AG08396 (cell line): ENCODE data around the gene SETBP1.
"Not testable (repeated sequence)": the region's sequence is repeated elsewhere in the genome, so short reads cannot be mapped to it uniquely, and the experiment has no call there.

ENCODE experiments used
- DNase-seq: peaks from one replicate; pipeline ENCODE4 v3.0.0; 2012; ENCODE audit warnings: low spot score, mixed read lengths

Gene SETBP1

DNA sequence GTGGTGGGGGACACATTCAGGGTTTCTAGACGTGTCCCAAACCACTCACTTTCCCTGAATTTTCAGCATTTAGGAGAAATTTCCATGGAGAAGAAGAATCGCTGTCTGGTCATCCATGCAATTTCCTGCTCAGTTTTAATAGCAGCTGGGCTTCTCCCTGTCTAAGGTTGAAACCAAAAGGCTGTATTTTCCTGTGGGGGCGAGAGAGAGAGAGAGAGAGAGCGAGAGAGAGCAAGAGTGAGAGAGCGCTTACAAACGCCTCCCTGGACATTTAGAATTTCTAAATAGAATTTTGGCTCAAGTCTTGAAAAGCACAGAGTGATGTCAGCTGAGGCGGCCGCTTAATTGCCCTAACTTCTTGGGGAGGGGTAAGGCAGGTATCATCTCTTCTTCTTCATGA is 110.8 kb downstream of the SETBP1 start:
- DNase-seq: no peak

DNA sequence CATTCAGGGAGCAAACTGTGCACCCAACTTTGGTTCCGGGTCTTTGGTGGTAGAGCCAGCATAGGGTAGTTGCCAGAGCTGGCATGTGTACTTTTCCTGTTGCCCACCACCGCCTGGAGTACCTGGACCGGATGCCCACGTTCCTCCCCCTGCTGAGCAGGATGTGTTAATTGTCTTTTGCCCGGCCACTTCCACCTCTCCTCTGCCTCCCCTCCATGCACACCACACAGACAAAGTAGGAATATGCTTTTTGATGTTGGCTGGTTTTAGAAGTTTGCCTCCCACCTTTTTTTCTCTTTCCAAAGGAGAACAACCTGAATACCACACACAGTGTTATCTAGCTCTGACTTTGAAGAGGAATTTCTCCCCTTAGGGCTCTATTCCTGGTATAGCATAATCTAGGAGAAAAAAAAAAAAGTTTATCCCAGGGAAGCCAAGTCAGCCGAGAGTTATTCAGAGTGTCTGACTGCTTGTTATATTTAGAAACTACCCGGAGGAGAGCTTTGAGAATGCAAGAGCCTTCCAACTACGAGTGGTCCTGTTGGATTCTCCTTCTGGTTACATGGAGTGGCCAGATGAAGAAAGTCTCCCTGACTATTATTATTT is 111.9 kb downstream of the SETBP1 start:
- peak; percentile 21 for DNase-seq

DNA sequence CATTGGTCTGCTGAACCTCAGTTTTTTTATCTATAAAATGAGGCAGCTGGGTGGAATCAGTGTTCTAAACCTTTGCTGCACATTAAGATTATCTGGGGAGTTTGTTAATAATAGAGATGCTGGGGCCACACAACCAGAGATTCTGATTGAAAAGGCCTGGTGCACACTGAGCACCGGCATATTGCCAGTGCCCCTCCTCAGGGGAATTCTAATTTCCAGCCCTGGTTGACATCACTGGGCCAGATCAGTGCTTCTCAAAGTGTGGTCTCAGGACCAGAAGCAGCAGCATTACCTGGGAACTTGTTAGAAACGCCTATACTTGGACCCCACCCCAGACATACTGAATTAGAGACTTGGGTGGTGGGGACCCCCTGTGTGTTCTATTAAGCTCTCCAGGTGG is 112.5 kb downstream of the SETBP1 start:
- DNase-seq: no peak

DNA sequence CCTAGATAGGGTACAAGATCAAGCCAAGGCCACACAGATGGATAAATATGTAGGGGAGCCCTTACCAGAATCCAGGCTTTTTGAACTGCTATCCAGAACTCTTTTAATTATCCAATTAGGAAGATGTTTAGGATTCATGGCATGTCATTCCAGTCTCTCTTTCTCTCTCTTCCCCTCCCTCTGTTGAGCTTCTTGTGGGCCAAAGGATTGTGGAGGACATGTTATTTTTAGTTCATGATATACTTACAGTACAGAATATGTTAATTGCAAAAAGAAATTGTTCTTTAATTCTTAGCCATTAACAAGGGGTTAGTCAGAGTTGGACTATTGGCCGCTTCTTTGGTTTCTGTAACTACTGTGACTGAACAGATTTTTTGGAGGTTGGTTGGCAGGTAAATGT is 113.0 kb downstream of the SETBP1 start:
- no peak for DNase-seq

DNA sequence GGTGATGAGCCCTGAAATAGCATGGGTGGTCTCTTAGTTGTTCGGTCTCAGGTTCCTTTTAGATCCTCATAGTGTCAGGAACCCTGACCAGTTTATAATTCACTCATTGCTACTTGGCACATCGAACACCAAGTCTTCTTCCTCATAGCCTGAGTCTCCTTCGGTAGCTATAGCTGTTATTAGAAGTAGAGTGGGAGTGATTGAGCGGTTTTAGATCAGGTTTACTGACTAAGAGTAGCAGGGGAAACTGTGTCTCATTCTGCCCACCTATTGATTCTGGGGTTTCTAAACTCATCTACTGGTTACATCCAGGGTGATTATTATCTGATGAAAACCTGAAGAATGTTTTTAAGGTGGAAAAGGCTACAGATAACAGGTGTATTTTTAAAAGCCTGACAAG is 114.6 kb downstream of the SETBP1 start:
- DNase-seq: no peak

DNA sequence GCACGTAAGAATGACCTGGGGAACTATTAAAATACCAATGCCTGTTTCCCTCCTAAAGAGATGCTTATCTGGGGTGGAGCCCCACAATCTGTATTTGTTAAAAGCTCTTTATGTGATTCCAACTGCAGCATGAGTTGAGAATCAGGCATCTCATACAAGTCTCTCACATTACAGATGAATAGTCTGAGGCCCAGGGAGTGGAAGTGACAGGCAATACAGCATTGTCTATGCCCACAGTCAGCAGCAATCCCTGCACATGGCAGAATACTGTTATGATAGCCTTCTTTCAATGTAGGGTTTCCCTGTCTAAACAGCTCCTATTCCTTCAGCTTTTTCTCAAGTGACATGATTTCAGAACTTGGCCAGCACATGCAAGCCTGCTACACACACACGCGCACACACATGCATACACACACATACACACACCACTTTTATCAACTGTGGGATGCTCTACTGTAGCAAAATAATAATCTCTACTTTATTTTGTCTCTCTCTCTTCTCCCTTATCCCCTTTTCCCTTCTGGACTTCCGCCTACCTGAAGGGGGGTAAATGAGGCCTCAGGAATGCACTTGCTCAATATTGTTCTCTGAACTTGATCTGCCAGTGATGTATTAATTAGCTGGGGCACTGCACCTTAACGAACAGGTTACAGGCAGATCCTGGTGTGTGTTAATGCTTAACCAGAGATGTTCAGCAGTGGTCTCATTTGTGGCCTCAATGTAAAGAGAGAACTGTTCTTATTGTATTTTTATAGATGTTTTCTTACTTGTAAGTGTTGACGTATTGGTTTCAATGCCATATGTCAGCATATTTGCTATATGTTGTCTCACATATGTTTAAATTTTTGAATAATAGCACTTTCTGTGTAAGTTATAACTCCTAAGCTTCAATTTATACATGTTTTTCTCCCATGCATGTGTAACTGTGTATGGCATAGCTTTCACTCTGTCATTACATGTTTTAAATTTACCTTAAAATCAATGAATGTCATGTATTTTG is 116.0 kb downstream of the SETBP1 start:
- DNase-seq: no peak

DNA sequence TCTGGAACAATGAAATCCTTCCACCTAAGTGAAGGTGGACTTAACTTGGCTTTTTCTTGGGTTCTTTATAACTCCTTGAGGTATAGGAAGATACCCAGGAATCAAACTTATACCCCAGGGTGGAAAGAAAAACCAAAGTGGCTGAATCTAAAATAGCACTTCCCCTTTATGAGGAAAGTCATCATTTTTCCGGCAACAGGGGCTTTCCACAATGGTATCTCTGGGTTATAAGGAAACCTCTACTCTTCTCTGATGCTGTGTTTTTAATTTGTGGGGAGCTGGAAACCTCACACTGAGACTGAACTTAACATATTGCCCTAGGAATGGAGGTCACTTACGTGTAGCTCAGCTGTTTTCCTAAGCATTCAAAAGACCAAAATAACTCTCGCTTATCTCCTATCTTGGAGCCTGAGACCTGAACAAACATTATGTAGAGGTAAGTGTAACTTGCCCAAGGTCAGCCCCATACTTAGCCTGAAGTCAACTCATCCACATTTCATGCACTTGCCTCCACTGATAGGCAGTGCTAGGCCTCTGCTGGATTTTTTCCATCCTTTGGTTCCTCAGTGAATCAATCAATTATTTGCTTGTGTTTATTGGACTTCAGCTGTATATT is 117.9 kb downstream of the SETBP1 start:
- no peak for DNase-seq

DNA sequence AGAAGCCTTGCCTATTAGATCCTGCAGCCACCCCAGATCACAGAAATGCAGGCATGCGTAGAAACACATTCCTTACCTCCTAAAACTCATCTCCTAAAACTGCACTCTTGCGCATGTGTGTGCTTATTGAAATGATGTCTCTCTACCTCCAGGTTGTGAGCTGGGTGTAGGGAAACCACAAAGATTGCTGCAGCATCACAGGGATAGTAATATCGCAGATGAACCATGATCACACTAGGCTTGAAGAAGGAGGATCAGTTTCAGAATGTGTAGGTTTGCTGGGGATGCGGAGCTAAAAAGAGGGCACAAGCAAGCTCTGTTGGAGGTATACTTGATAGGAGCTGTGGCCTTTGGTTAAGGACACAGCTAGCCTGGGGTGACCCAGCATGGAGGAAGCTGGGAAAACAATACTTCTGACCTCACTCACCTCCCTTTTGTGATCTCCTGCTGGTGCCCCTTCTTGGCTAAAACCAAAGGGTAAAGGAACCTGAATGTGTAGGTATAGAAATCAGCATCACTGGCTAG is 118.8 kb downstream of the SETBP1 start:
- DNase-seq: no peak

DNA sequence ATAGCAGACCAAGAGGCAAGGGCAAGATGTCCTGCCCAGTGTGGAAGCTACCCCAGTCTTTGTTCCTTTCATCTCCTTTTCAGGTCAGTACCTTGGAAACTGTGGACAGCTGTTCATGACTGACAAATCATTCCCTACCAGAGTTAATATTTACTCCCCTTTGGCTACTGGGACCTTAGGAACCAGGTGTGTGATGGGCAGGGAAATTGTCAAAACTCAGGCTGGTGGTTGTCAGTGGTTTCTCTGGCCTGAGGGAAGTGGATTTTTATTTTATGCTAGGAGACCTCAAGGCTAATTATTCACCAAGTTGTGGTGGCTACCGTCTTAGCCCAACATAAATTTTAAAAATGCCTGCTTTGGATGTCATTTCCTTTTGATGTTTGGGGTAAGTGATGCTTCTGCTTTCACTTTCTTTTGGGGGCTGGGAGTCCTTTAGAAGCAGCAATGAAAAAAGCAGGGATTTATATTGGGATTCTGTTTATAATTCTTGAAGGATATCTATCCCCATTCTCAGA is 119.3 kb downstream of the SETBP1 start:
- no peak for DNase-seq

DNA sequence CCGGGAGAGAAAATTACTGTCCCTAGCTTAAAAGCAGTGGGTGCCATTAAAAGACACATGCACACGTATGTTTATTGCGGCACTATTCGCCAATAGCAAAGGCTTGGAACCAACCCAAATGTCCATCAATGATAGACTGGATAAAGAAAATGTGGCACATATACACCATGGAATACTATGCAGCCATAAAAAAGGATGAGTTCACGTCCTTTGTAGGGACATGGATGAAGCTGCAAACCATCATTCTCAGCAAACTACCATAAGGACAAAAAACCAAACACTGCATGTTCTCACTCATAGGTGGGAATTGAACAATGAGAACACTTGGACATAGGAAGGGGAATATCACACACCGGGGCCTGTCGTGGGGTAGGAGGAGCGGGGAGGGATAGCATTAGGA is 120.1 kb downstream of the SETBP1 start:
- not testable (repeated sequence) for DNase-seq

DNA sequence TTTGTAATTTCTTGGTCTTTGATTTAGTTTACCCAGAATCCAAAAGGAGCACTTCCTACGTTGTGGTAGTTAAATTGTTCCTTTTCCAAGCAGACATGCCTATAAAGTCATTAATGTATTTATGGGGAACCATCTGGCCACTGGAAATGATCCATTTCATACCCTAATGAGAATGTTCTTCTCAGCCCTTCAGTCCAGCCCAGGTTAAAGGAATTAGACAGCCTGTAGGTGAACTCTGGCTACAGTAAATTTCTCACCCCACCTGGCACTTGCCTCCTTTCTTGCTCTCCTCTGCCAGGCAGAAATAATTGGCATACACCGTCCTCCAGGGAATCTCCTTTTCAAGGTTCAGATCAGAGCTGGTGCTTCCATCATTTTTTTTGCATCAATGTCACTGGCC is 121.1 kb downstream of the SETBP1 start:
- DNase-seq: no peak

DNA sequence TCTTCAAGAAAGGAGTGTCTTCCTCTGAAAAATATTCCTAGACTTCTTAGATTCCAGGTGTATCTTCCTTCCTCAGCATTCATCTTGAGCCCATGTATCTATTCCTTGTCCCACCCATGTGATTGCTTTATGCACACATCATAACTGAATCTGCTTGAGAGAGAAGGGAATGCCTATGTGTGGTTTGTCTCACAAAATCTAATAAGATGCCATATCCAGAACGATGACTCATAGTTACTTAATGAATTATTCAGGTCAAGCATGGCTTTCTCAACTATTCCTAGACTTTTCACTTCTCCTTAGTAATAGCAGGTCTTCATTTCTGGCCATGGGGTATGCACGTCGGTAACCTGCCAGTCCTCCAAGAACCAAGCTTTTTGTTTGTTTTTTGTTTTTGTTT is 121.8 kb downstream of the SETBP1 start:
- no peak for DNase-seq

DNA sequence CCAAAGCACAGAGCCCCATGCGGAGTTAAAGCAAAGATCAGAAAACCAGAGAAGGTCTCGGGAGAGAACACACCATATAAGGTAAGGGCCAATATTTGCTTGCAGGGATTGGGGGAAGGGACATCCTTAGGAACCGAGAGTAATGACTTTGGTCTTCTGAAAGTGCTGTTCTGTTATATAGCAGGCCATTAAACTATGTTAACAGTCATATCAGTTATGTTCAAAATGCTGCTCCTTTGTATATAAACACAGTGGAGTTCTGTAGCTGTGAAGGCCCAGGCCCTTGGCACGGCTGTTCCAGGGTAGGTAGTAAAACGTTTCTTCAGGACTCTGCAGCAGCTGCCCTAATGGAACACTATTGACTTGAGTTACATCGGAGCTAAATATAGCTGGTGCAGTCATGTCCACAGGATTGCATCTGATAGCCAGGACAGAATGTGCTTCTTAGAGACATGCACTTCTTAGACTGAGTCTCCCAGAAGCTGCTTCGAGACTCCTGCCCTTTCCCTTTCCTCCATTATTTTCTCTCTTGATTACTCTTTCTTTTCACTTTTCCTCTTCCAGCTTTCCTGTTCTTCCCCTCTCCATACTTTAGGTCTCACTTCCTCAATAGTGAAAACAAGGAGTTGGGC is 122.4 kb downstream of the SETBP1 start:
- DNase-seq: peak; percentile 47

DNA sequence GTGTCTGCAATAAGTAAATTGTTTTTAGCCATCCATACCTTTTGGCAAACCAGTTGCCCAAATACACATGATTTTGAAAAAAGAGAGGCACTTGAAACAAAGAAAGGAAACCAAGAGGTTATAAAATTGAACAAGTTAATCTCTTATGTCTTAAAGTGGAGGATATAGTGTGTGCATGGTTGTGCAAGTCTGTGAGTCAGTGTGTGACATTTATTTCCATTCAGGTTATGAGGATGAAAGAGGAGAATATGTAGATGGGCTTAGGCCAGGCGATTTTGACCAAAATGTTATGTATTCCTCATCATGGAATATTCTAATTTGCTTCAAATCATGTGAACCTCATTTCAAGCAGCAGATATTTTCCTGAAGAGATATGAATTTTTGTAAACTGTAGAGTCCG is 123.3 kb downstream of the SETBP1 start:
- no peak for DNase-seq

DNA sequence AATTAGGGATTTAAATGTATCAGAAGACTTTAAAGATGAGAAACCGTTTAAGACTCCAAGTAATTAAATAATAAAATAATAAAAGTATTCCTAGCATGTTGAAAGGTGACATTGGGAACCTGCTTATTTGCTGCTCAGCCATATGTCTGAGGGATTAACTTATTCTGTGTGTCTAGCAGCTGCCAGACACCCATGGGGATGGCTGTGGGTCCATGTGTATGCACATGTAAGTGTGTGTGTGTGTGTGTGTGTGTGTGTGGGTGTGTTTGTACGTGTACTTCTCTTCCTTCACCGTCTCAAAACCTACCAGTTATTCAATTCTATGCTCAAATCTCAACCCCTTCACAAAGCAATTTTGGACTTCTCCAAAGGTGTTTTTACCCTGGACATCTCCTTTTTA is 124.5 kb downstream of the SETBP1 start:
- DNase-seq: no peak

DNA sequence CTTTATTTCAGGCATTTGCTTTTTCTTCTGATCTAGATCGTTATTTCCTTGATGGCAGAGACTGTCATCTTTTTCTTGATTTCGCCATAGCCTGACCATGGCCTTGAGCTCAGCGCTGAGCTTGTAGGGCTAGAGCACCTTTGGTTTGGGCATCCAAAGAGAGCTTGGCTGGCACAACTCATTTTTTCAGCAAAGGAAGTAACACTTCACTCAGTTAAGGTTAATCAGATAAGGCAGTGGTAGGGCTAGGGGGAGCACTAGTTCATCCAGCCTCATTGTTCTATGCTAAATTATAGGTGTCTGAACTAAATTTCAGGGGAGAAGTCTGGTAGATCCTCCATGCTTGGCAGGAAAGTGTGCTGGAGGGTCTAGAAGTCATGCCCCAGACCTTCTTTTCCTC is 125.0 kb downstream of the SETBP1 start:
- DNase-seq: no peak

DNA sequence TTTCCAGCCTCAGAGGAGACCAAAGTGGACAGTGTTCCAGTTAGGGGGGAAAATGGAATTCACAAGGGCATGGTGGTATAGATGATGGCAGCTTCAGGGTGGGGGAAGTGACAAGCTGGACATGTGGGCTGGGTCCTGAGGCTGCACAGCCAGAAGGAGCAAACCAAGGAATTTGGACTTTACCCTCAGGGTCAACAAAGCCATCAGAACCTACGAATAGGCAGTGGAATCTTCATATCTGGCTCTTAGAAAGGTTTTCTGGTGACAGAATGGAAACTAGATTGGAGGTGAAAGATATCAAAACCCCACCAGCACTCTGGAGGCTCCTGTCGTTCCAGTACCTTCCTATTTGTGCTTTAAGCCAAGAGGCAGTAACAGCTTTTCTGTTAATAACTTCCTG is 127.1 kb downstream of the SETBP1 start:
- no peak for DNase-seq

DNA sequence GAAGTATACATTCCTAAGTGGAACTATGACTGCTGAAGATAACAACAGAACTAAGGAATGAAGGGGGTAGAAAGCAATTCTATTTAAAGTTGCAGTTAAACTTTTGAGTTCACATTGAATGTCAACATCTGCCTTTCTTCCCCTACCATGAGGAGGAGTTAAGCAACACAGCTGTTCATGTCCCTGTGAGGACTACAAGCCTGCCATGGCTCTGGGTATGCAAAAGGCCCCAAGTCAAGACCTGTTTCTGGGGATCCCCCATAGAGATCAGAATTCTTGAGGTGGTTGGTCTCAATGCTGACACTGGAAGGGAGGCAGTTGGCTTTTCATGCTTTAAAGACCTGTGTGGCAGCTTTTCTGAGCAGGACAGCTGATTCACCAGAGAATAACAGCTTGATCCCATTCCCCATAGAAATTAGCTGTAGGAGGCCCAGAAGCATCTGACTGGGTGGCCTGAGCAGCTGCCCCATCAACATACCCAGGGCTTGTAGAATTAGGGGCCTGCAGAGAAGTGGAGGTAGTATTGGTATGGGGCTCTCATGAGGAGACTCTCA is 131.0 kb downstream of the SETBP1 start:
- no peak for DNase-seq

DNA sequence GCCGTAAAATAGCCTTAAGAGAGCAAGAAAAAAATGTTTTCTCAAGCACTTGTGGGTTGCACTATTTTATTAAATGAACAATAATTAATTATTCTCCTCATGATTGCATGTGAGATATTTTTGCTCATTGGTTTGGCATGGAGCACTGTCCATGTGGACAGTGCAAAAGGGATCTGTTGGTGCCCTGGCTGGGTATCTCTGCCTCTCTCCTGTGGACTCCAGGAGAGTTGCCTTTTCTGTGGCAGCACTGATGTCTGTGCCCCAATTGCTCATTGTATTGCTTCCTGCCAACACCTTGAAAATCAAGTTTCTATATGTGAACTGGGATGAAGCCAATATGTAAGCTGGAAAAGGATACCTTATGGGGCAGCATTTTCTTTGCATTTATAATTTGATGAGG is 131.7 kb downstream of the SETBP1 start:
- no peak for DNase-seq

DNA sequence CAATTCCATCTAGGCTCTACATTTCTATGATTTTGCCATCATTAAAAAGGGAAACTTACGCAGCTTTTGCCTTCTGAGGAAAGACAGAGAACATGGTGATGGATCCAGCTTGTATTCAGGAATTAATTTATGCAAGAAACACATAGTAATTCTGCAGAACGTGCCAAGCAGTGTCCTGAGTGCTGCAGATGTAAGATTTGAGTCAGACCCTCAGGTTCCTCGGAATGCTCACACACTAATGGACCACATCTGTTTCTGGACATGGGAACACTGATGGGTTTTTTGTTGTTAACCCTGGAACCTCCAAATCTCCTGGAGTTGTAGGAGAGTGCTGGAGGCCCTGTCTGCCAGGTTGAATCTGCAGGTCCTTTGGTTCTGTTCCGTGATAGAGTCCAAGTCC is 132.9 kb downstream of the SETBP1 start:
- no peak for DNase-seq

DNA sequence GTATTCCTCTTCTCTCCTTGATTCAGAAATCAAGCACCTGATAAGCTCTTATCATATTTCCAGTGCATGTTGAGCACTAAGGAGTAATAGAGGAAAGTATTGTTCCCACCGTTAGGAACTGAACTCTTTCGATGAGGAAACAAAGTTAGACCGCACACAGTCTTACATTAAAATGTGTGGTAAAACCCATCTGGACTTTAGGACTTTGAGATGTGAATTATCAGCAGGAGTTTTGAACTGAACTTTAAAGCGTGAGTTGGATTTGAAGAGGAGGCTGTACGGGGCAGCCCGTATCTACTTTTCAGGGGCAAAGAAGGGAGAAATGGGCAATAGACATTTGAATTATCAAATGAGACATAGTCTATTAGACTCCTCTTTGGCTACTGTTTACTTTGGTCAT is 134.4 kb downstream of the SETBP1 start:
- DNase-seq: no peak

DNA sequence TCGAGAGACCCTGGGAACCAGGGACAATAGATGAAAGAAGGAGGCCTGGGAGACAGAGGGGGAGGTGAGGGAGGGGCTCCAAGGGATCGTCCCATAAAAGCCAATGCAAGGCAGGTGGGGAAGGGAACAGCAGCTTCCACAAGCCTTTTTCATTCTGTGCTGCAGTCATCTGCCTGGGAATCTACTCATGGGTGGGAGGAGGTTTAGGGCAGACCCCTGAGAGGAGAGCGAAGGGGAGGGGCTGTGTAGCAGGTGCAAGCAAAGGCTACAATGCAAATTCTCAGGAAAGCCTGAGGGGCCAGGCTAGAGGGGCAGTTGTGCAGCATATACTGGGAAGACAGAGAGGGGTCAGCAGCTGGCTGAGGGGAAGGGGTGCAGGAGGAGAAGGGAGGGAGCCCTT is 135.4 kb downstream of the SETBP1 start:
- DNase-seq: no peak
